ENCODE results near the gene EIF4A2. TPM values are rescaled to one million over a fixed set of nuclear protein-coding genes. Genes with fewer than 3 reads are reported as not detected.

EIF4A2 gene
- total and polyA plus RNA-seq, 9 of the 15 experiments (the other 6 are each of a cell fraction or from before 2014, with no cell fraction given): 307 to 754 (median 435) TPM

GRCh38 chr3:186772701-186773417 is 10.5 kb upstream of the EIF4A2 start (continued):
- TF ChIP-seq ZBTB43 (CRISPR knock-in tag; IDR thresholded peaks at IDR 0.05): no peak
- TF ChIP-seq VEZF1 (CRISPR knock-in tag; IDR thresholded peaks at IDR 0.05): no peak

- in situ Hi-C loops (cut with MboI): no loop called here
- ATAC-seq (peak; percentile 79), FAIRE-seq (no peak), DNase-seq (ENCODE audit: extremely low read depth in 1 of 4, low spot score in 3 of 4) (no peak)
- H3K36me3 ChIP-seq (ENCODE audit: control insufficient read depth, insufficient read depth, low read length): no peaks in the 10 kb centered on the region
- peaks cover 0 to 13% of the 10 kb centered on the region in 2 experiments; a peak in 2 of 5 replicates for H3K4me1 ChIP-seq (replicated peaks in 1 of 2; ENCODE audit: control insufficient read depth in 2 of 2, insufficient read depth in 2 of 2, low read length in 2 of 2)
- H3K79me2 ChIP-seq (ENCODE audit: control insufficient read depth, insufficient read depth, low read length): no peaks in the 10 kb centered on the region
- 49% methylated on average over 8 of the region's 8 CpGs for WGBS (ENCODE audit: insufficient coverage, low coverage, missing lambda C conversion rate)
- ChIA-PET CTCF (ENCODE audit: low intra/inter-chr PET ratio) (no interaction called here), POLR2A (no interaction called here)
- intact Hi-C loops (cut with micrococcal nuclease): no loop called here
- no peak overlapping the region for H3K4me3 ChIP-seq
- no peaks in the 10 kb centered on the region for H3K9me3 ChIP-seq (replicated peaks; ENCODE audit: control insufficient read depth, insufficient read depth, low read depth, low read length)
- H3K4me2 ChIP-seq (ENCODE audit: insufficient read depth, low read length): no peak overlapping the region
- no peaks in the 10 kb centered on the region for H3K9me1 ChIP-seq (ENCODE audit: control insufficient read depth, insufficient read depth, low read length)
- TF ChIP-seq BMI1 (IDR thresholded peaks at IDR 0.05; ENCODE audit: low read length) (no peak), CTCF (IDR thresholded peaks at IDR 0.05 in 2 of 3, conservative IDR thresholded peaks at IDR 0.05 in 1 of 3; ENCODE audit: insufficient read depth in 2 of 3, low read depth in 1 of 3, low read length in 3 of 3) (peak in 1 of 3 experiments; percentile 8; a peak in 1 of 6 replicates)
- H3K9ac ChIP-seq (ENCODE audit: insufficient read depth in 1 of 2, low read depth in 2 of 2, low read length in 2 of 2): no peak overlapping the region
- BruUV-seq (replicated peaks): no TSS peak
- no peak overlapping the region for H2AFZ ChIP-seq (ENCODE audit: low read depth, low read length)
- H3K27ac ChIP-seq (ENCODE audit: extremely low read depth, low read depth, low read length): no peak overlapping the region
- no peaks in the 10 kb centered on the region for H4K20me1 ChIP-seq (replicated peaks; ENCODE audit: control insufficient read depth, insufficient read depth, low read length)
- peaks cover 0 to 10% of the 10 kb centered on the region in 2 experiments; a peak in 2 of 5 replicates for H3K27me3 ChIP-seq (ENCODE audit: control insufficient read depth in 2 of 2, insufficient read depth in 2 of 2, low read length in 2 of 2)
Measured at GRCh38 chr3:186775999-186776398, 7.4 kb upstream of the EIF4A2 start.

Measured in K562 (cell line).